Measurements from ENCODE around the gene MST1R. TPM values are rescaled to one million over a fixed set of nuclear protein-coding genes. Genes with fewer than 3 reads are reported as not detected.

MST1R gene
- polyA plus RNA-seq, 2 of the 4 experiments (the other 2 are of a cell fraction), result 5.9 to 7.5 TPM

DNA sequence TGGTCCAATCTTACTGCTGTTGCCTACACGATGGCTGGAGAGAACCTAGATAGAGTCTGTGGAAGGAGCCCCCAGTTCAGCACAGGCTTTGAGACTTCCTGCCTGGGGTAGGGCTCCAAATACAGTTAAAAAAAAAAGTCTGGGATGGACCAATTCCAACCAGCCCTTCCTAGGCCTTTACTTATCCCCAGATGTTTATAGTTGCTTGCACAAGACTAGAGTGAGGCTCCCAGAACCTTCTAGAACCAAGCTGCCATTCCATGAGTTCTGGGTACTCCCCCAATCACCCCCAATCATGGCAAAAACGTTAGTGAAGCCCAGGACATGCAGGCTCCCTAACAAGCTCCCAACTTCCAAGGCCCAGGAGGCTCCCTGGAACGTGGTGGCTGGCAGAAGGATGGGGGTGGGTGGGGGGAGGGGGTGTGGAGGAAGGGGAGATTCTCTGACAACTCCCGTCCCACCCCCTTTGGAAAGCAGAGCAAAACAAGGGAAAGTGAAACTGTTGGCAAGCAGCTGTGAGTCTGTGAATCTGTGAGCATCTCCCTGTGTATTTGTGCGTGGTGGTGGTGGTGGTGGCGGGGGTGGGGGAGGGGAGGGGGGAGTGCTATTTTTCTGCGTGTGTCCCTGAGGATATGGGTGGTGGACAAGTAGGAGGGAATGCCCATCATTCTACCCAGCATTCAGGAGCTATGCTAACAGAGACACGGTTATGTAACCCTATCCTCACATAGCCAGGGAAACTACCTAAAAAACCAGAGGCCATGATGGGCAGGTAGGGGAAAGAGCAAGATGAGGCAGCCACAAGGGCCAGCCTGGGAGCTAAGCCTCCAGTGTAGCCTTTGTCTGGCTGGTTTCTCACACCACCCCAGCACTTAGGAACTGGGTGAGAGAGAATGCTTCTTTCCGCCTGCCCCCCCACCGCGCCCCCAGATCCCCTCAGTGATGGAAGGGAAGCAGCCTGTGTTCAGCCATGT lies 2.0 kb downstream of the MST1R start:
- TF ChIP-seq TFCP2L1 (CRISPR knock-in tag; IDR thresholded peaks at IDR 0.05) (no peak), RARB (CRISPR knock-in tag; IDR thresholded peaks at IDR 0.05) (no peak), MAFK (IDR thresholded peaks at IDR 0.05; ENCODE audit: partially characterized antibody) (no peak), FOSL2 (IDR thresholded peaks at IDR 0.05) (no peak), FOSL2 (CRISPR knock-in tag; IDR thresholded peaks at IDR 0.05) (no peak), MAZ (IDR thresholded peaks at IDR 0.05; ENCODE audit: borderline replicate concordance, low read depth, low read length) (no peak)
- TF ChIP-seq, protein P1, sequence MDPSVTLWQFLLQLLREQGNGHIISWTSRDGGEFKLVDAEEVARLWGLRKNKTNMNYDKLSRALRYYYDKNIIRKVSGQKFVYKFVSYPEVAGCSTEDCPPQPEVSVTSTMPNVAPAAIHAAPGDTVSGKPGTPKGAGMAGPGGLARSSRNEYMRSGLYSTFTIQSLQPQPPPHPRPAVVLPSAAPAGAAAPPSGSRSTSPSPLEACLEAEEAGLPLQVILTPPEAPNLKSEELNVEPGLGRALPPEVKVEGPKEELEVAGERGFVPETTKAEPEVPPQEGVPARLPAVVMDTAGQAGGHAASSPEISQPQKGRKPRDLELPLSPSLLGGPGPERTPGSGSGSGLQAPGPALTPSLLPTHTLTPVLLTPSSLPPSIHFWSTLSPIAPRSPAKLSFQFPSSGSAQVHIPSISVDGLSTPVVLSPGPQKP (IDR thresholded peaks at IDR 0.05; ENCODE audit: low read depth, low read length), result no peak
- TF ChIP-seq, protein P2, sequence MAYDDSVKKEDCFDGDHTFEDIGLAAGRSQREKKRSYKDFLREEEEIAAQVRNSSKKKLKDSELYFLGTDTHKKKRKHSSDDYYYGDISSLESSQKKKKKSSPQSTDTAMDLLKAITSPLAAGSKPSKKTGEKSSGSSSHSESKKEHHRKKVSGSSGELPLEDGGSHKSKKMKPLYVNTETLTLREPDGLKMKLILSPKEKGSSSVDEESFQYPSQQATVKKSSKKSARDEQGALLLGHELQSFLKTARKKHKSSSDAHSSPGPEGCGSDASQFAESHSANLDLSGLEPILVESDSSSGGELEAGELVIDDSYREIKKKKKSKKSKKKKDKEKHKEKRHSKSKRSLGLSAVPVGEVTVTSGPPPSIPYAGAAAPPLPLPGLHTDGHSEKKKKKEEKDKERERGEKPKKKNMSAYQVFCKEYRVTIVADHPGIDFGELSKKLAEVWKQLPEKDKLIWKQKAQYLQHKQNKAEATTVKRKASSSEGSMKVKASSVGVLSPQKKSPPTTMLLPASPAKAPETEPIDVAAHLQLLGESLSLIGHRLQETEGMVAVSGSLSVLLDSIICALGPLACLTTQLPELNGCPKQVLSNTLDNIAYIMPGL (CRISPR knock-in tag; IDR thresholded peaks at IDR 0.05; ENCODE audit: borderline replicate concordance), result no peak
- WGBS (ENCODE audit: missing lambda C conversion rate), result 30% methylated on average over 4 of the region's 11 CpGs
- peaks cover 62% of the 10 kb centered on the region for H3K4me1 ChIP-seq
- H3K9me3 ChIP-seq, result no peaks in the 10 kb centered on the region
- peak overlapping the region; percentile 87 to 93 for H3K27ac ChIP-seq
- POLR2A ChIA-PET, result no interaction called here
- no peak for ATAC-seq
- H3K4me3 ChIP-seq, result 0 out of 3 replicates have a peak overlapping the region, but pooled peaks have one; percentile 10
- CTCF ChIA-PET, result interaction anchor here (0.6 to 2.0 kb wide), 8 partner anchors 20 to 198 kb away, joined by 3 to 20 read pairs (median 5); partner anchors contain the start of gene INKA1
- no peak for DNase-seq (ENCODE audit: low read depth in 1 of 2, low spot score in 1 of 2)
- FAIRE-seq, result no peak
- H3K4me2 ChIP-seq, result peak overlapping the region; percentile 84

DNA sequence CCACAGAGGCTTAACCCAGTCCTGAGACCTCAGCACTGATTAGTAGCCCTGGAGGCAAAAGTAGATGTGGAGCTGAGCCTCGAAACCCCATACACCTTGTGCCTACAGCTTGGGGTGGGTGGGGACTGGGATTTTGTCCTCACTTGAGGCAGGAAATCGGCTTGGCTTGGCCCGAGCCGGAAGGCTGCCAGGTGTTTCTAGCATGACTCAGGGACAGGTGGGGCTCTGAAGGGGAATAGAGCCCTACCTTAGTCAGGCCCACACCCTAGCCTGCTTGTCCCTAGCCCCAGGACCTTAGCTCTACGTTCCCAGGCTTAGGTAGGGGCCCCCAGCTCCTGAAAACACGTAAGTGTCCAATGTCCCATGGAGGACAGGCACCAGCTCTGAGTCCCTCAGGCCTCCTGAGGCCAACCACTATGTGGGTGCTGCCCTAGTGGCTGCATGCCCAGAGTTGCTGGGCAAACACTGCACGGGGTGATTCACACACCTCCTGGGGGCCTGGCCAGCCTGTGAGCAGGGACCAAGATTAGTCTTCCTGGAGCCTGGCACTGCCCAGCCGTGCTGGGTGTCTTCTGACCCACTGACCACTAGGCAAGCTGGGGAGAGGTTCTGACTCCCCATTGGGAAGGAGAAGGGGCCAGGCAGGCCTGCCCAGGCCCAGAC lies 3.1 kb downstream of the MST1R start:
- POLR2A ChIA-PET, result interaction anchor here (0.6 to 1.0 kb wide), 5 partner anchors 10 to 346 kb away, joined by 3 to 5 read pairs (median 3); partner anchors contain the start of genes CDHR4, IP6K1 and MON1A
- Histone ChIP-seq H3K4me1 (peaks cover 57% of the 10 kb centered on the region), H3K4me2 (peak overlapping the region; percentile 84), H3K9me3 (no peaks in the 10 kb centered on the region), H3K27ac (peak overlapping the region; percentile 87 to 93), H3K4me3 (no peak overlapping the region)
- CTCF ChIA-PET, result interaction anchor here (0.6 to 2.0 kb wide), 8 partner anchors 9 to 361 kb away, joined by 3 to 20 read pairs (median 4); partner anchors contain the start of gene MON1A
- FAIRE-seq (no peak), ATAC-seq (peak; percentile 88 to 89), DNase-seq (ENCODE audit: low read depth in 1 of 2, low spot score in 1 of 2) (peak; percentile 84 to 97)
- 0% methylated on average over 1 of the region's 8 CpGs for WGBS (ENCODE audit: missing lambda C conversion rate)
- TF ChIP-seq NFE2L2 (conservative IDR thresholded peaks at IDR 0.05; ENCODE audit: low read length) (no peak), CHD4 (IDR thresholded peaks at IDR 0.05; ENCODE audit: borderline replicate concordance) (no peak), KDM5A (IDR thresholded peaks at IDR 0.05) (no peak), SREBF2 (IDR thresholded peaks at IDR 0.05) (no peak), JUNB (IDR thresholded peaks at IDR 0.05) (peak; percentile 50), FOSL2 (IDR thresholded peaks at IDR 0.05) (no peak), FOSL2 (CRISPR knock-in tag; IDR thresholded peaks at IDR 0.05) (peak; percentile 82), ZC3H11A (IDR thresholded peaks at IDR 0.05) (no peak), ZSCAN20 (CRISPR knock-in tag; IDR thresholded peaks at IDR 0.05) (no peak), EHF (CRISPR knock-in tag; IDR thresholded peaks at IDR 0.05) (no peak), JUN (IDR thresholded peaks at IDR 0.05) (peak in 1 of 2 experiments; percentile 51; a peak in 1 of 5 replicates), POLR2AphosphoS2 (conservative IDR thresholded peaks at IDR 0.05; ENCODE audit: low read length) (no peak)
- TF ChIP-seq, protein P3, sequence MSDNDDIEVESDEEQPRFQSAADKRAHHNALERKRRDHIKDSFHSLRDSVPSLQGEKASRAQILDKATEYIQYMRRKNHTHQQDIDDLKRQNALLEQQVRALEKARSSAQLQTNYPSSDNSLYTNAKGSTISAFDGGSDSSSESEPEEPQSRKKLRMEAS (IDR thresholded peaks at IDR 0.05), result peak; percentile 73
- TF ChIP-seq, protein P4, sequence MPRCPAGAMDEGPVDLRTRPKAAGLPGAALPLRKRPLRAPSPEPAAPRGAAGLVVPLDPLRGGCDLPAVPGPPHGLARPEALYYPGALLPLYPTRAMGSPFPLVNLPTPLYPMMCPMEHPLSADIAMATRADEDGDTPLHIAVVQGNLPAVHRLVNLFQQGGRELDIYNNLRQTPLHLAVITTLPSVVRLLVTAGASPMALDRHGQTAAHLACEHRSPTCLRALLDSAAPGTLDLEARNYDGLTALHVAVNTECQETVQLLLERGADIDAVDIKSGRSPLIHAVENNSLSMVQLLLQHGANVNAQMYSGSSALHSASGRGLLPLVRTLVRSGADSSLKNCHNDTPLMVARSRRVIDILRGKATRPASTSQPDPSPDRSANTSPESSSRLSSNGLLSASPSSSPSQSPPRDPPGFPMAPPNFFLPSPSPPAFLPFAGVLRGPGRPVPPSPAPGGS (IDR thresholded peaks at IDR 0.05), result no peak
- TF ChIP-seq, protein P2 (CRISPR knock-in tag; IDR thresholded peaks at IDR 0.05; ENCODE audit: borderline replicate concordance), result no peak
